ENCODE data around the gene TMEM88. TPM values are rescaled to one million over a fixed set of nuclear protein-coding genes. Genes with fewer than 3 reads are reported as not detected.

TMEM88 gene
- total and polyA plus RNA-seq, 2 of the 13 experiments (the other 11 are each of a cell fraction or from before 2014, with no cell fraction given), result 0.31 to 0.66 TPM

Other genes starting within 250 kb of the TMEM88 start
- 13.4 and 24.4 TPM in 2 replicates for gene FXR2, start 240.2 kb upstream of the TMEM88 start, total RNA-seq (2016; rRNA removed; fragmentation: Illumina TruSeq; extraction: Trizol)
- gene FXR2, start 240.2 kb upstream of the TMEM88 start, polyA plus RNA-seq (2011; rRNA removed), result 20.9 and 26.8 TPM in 2 replicates
- 83.1 and 93.7 TPM in 2 replicates for gene SAT2, start 227.2 kb upstream of the TMEM88 start, total RNA-seq (2016; rRNA removed; fragmentation: Illumina TruSeq; extraction: Trizol)
- 35.7 and 37.6 TPM in 2 replicates for gene SAT2, start 227.2 kb upstream of the TMEM88 start, polyA plus RNA-seq (2011; rRNA removed)
- gene SHBG, start 224.9 kb upstream of the TMEM88 start, total RNA-seq (2016; rRNA removed; fragmentation: Illumina TruSeq; extraction: Trizol), result 1.6 and 4.0 TPM in 2 replicates
- gene SHBG, start 224.9 kb upstream of the TMEM88 start, polyA plus RNA-seq (2011; rRNA removed), result 6.1 and 10.2 TPM in 2 replicates
- not detected in 2 replicates for gene ATP1B2, start 204.1 kb upstream of the TMEM88 start, total RNA-seq (2016; rRNA removed; fragmentation: Illumina TruSeq; extraction: Trizol)
- 0.04 TPM in 1 of 2 replicates, not detected in the other for gene ATP1B2, start 204.1 kb upstream of the TMEM88 start, polyA plus RNA-seq (2011; rRNA removed)
- gene TP53, start 167.6 kb upstream of the TMEM88 start, total RNA-seq (2016; rRNA removed; fragmentation: Illumina TruSeq; extraction: Trizol), result 29.9 and 35.0 TPM in 2 replicates
- 17.1 and 19.8 TPM in 2 replicates for gene TP53, start 167.6 kb upstream of the TMEM88 start, polyA plus RNA-seq (2011; rRNA removed)
- gene WRAP53, start 166.6 kb upstream of the TMEM88 start, total RNA-seq (2016; rRNA removed; fragmentation: Illumina TruSeq; extraction: Trizol), result 18.1 and 19.5 TPM in 2 replicates
- 7.0 and 7.2 TPM in 2 replicates for gene WRAP53, start 166.6 kb upstream of the TMEM88 start, polyA plus RNA-seq (2011; rRNA removed)
- gene EFNB3, start 149.9 kb upstream of the TMEM88 start, total RNA-seq (2016; rRNA removed; fragmentation: Illumina TruSeq; extraction: Trizol), result 0.07 TPM in 1 of 2 replicates, not detected in the other
- gene EFNB3, start 149.9 kb upstream of the TMEM88 start, polyA plus RNA-seq (2011; rRNA removed), result 0.18 and 0.25 TPM in 2 replicates
- not detected in 2 replicates for gene DNAH2, start 137.3 kb upstream of the TMEM88 start, total RNA-seq (2016; rRNA removed; fragmentation: Illumina TruSeq; extraction: Trizol)
- not detected in 2 replicates for gene DNAH2, start 137.3 kb upstream of the TMEM88 start, polyA plus RNA-seq (2011; rRNA removed)
- 2.1 and 2.2 TPM in 2 replicates for gene KDM6B, start 20.8 kb upstream of the TMEM88 start, total RNA-seq (2016; rRNA removed; fragmentation: Illumina TruSeq; extraction: Trizol)
- 1.3 and 1.9 TPM in 2 replicates for gene KDM6B, start 20.8 kb upstream of the TMEM88 start, polyA plus RNA-seq (2011; rRNA removed)
- 91.6 and 105 TPM in 2 replicates for gene NAA38, start 2.5 kb downstream of the TMEM88 start, total RNA-seq (2016; rRNA removed; fragmentation: Illumina TruSeq; extraction: Trizol)
- 43.9 and 46.9 TPM in 2 replicates for gene NAA38, start 2.5 kb downstream of the TMEM88 start, polyA plus RNA-seq (2011; rRNA removed)
- 17.0 and 21.4 TPM in 2 replicates for gene CYB5D1, start 2.9 kb downstream of the TMEM88 start, total RNA-seq (2016; rRNA removed; fragmentation: Illumina TruSeq; extraction: Trizol)
- 7.9 and 8.9 TPM in 2 replicates for gene CYB5D1, start 2.9 kb downstream of the TMEM88 start, polyA plus RNA-seq (2011; rRNA removed)
- gene CHD3, start 33.7 kb downstream of the TMEM88 start, total RNA-seq (2016; rRNA removed; fragmentation: Illumina TruSeq; extraction: Trizol), result 3.3 and 3.7 TPM in 2 replicates
- gene CHD3, start 33.7 kb downstream of the TMEM88 start, polyA plus RNA-seq (2011; rRNA removed), result 2.7 and 3.3 TPM in 2 replicates
- 0.20 and 0.38 TPM in 2 replicates for gene RNF227, start 61.2 kb downstream of the TMEM88 start, total RNA-seq (2016; rRNA removed; fragmentation: Illumina TruSeq; extraction: Trizol)
- gene RNF227, start 61.2 kb downstream of the TMEM88 start, polyA plus RNA-seq (2011; rRNA removed), result 0.79 and 0.94 TPM in 2 replicates
- gene KCNAB3, start 74.8 kb downstream of the TMEM88 start, total RNA-seq (2016; rRNA removed; fragmentation: Illumina TruSeq; extraction: Trizol), result 0.29 TPM in 1 of 2 replicates, not detected in the other
- gene KCNAB3, start 74.8 kb downstream of the TMEM88 start, polyA plus RNA-seq (2011; rRNA removed), result 0.88 and 0.95 TPM in 2 replicates
- 28.1 and 36.9 TPM in 2 replicates for gene TRAPPC1, start 76.9 kb downstream of the TMEM88 start, total RNA-seq (2016; rRNA removed; fragmentation: Illumina TruSeq; extraction: Trizol)
- gene TRAPPC1, start 76.9 kb downstream of the TMEM88 start, polyA plus RNA-seq (2011; rRNA removed), result 44.9 and 46.7 TPM in 2 replicates
- 13.3 and 24.1 TPM in 2 replicates for gene CNTROB, start 77.1 kb downstream of the TMEM88 start, total RNA-seq (2016; rRNA removed; fragmentation: Illumina TruSeq; extraction: Trizol)
- gene CNTROB, start 77.1 kb downstream of the TMEM88 start, polyA plus RNA-seq (2011; rRNA removed), result 21.2 and 24.3 TPM in 2 replicates
- not detected in 2 replicates for gene GUCY2D, start 147.5 kb downstream of the TMEM88 start, total RNA-seq (2016; rRNA removed; fragmentation: Illumina TruSeq; extraction: Trizol)
- gene GUCY2D, start 147.5 kb downstream of the TMEM88 start, polyA plus RNA-seq (2011; rRNA removed), result not detected in 2 replicates
- not detected in 2 replicates for gene ALOX15B, start 184.0 kb downstream of the TMEM88 start, total RNA-seq (2016; rRNA removed; fragmentation: Illumina TruSeq; extraction: Trizol)
- gene ALOX15B, start 184.0 kb downstream of the TMEM88 start, polyA plus RNA-seq (2011; rRNA removed), result not detected in 2 replicates
- gene ALOX12B, start 232.7 kb downstream of the TMEM88 start, total RNA-seq (2016; rRNA removed; fragmentation: Illumina TruSeq; extraction: Trizol), result not detected in 2 replicates
- gene ALOX12B, start 232.7 kb downstream of the TMEM88 start, polyA plus RNA-seq (2011; rRNA removed), result 0.13 TPM in 1 of 2 replicates, not detected in the other

Measured in HepG2 (cell line).